Fibroblast of the aortic adventitia (primary cell): ENCODE data around the gene TBC1D2B. TPM values are rescaled to one million over a fixed set of nuclear protein-coding genes. Genes with fewer than 3 reads are reported as not detected.

ENCODE experiments used
- DNase-seq: peaks from one replicate; pipeline ENCODE4 v3.0.0-alpha.2; 2010; ENCODE audit warnings: low read depth
- H3K4me3 ChIP-seq: 2 replicates; pipeline ENCODE4 v1.5.1; 2011; ENCODE audit warnings: low read depth, mild to moderate bottlenecking, control low read depth, low read length, moderate library complexity
- CTCF ChIP-seq: IDR thresholded peaks from 2 replicates; pipeline ENCODE4 v1.5.1; 2011; ENCODE audit warnings: mild to moderate bottlenecking, low read length, control low read depth, inconsistent platforms; ENCODE audit not compliant: insufficient read depth
- total RNA-seq: library from RNA; depleted of rRNA; stranded (reverse); fragments of >200 nt; gene quantifications from 2 replicates; pipeline ENCODE4 v1.2.3, GENCODE V29; 2012; ENCODE audit warnings: low replicate concordance

Gene TBC1D2B
- 28.9 and 51.5 TPM in 2 replicates for total RNA-seq

GRCh38 chr15:78077053-78077870 is at the start of gene TBC1D2B:
Gene TBC1D2B (minus strand): TSS chr15:78077711. CDS start chr15:78077652, 59 bp downstream.
- H3K4me3 ChIP-seq: peak within 1 kb of the TSS; percentile 91
- TF ChIP-seq CTCF: no peak
- DNase-seq: peak; percentile 55

DNA sequence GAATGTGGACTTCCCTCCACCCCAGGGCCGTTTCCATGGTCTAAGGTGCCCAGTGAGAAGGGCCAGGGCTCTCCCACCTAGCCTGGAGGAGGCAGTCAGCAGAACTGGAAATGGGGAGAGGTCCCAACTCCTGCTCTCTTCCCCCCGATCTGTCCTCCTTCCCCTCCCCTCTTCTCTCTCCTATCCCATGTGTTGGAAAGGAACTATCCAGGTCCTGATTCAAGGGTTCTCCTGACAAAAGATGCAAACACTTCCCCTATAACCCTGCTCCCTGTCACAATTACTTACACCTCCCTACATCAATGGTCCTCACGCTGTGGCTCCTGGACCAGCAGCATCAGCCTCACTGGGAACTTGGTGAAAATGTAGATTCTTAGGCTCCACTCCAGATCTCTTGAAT is 47.8 kb upstream of the TBC1D2B start:
- no peak for TF ChIP-seq CTCF
- H3K4me3 ChIP-seq: no peak overlapping the region
- DNase-seq: no peak

GRCh38 chr15:78120523-78120922 is 43.0 kb upstream of the TBC1D2B start:
- no peak overlapping the region for H3K4me3 ChIP-seq
- no peak for TF ChIP-seq CTCF
- DNase-seq: no peak

DNA sequence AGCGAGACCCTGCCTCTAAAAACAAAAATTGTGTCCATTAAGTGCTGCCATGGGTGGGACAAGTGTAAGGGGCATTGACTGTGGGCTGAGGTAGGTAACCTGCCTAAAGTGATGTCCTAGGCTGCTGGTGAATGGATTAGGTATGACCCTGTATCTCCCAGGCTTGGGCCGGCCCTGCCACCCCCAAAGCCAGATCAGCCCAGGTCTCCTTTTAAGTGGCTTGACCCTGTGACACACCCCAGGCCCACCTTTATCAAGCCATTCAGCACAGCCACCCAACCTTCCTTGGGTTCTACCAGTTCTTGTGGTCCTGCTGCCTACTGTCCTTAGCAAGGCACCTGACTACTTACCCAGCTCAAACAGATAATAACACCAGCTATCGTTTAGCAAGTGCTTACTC is 35.0 kb upstream of the TBC1D2B start:
- TF ChIP-seq CTCF: no peak
- DNase-seq: no peak
- H3K4me3 ChIP-seq: no peak overlapping the region

- no peak for TF ChIP-seq CTCF
- no peak for DNase-seq
- H3K4me3 ChIP-seq: no peak overlapping the region
These were observed 34.3 kb upstream of the TBC1D2B start for GRCh38 chr15:78111788-78112187.

GRCh38 chr15:78110916-78111475 is 33.5 kb upstream of the TBC1D2B start:
- H3K4me3 ChIP-seq: no peak overlapping the region
- no peak for DNase-seq
- TF ChIP-seq CTCF: no peak
